K562 (cell line): ENCODE data around the gene PDE2A. TPM values are rescaled to one million over a fixed set of nuclear protein-coding genes. Genes with fewer than 3 reads are reported as not detected.
A peak's percentile ranks its signal among the peaks of the same experiment; 100 is the strongest.

Experiments
- BCOR ChIP-seq: fragments of 450-650 bp; IDR thresholded peaks from 2 replicates; pipeline ENCODE4 v1.6.1; 2016
- CREM ChIP-seq: IDR thresholded peaks from 2 replicates; pipeline ENCODE4 v1.6.1; 2014; ENCODE audit warnings: antibody characterized with exemption, low read depth
- DNMT1 ChIP-seq: fragments of 450-650 bp; IDR thresholded peaks from 2 replicates; pipeline ENCODE4 v1.6.1; 2016; ENCODE audit warnings: antibody characterized with exemption, mild to moderate bottlenecking
- DPF2 ChIP-seq: fragments of 450-650 bp; IDR thresholded peaks from 2 replicates; pipeline ENCODE4 v1.6.1; 2016
- ETV1 ChIP-seq: fragments of 450-650 bp; conservative IDR thresholded peaks from 2 replicates; pipeline ENCODE4 v1.6.1; 2016; ENCODE audit warnings: missing genetic modification characterization, control low read depth, low read depth, missing compliant biosample characterization
- GTF2B ChIP-seq: IDR thresholded peaks from 2 replicates; pipeline ENCODE4 v1.6.1; 2011; ENCODE audit not compliant: insufficient read length; ENCODE audit errors: extremely low read depth
- GTF2E2 ChIP-seq: fragments of 200-800 bp; sonication (Bioruptor generic); IDR thresholded peaks from 2 replicates; pipeline ENCODE4 v1.6.1; 2016; ENCODE audit warnings: missing genetic modification characterization, missing compliant biosample characterization
- HDAC1 ChIP-seq, 2 experiments: fragments of 450-650 bp; IDR thresholded peaks; 2 replicates each; pipeline ENCODE4 v1.6.1; 2016 to 2017; ENCODE audit warnings: inconsistent platforms in 1 of 2, mild to moderate bottlenecking in 1 of 2, moderate library complexity in 1 of 2
- HDGF ChIP-seq: fragments of 450-650 bp; IDR thresholded peaks from 2 replicates; pipeline ENCODE4 v1.6.1; 2016
- NCOA6 ChIP-seq: fragments of 450-650 bp; IDR thresholded peaks from 2 replicates; pipeline ENCODE4 v1.6.1; 2017; ENCODE audit warnings: mild to moderate bottlenecking
- NKRF ChIP-seq: fragments of 450-650 bp; IDR thresholded peaks from 2 replicates; pipeline ENCODE4 v1.6.1; 2016; ENCODE audit warnings: borderline replicate concordance
- PCBP1 ChIP-seq: fragments of 200-400 bp; formaldehyde crosslinking; IDR thresholded peaks from 2 replicates; pipeline ENCODE4 v1.6.1; 2018; ENCODE audit warnings: mild to moderate bottlenecking, low read depth, low read length; ENCODE audit not compliant: poor library complexity, severe bottlenecking
- POLR2AphosphoS5 ChIP-seq: IDR thresholded peaks from 2 replicates; pipeline ENCODE4 v1.6.1; 2011; ENCODE audit warnings: mild to moderate bottlenecking, low read depth, low read length, moderate library complexity; ENCODE audit not compliant: control insufficient read depth, insufficient read depth
- RNF2 ChIP-seq: sonication (generic); IDR thresholded peaks from 2 replicates; pipeline ENCODE4 v1.6.1; 2016
- SIN3B ChIP-seq: fragments of 450-650 bp; IDR thresholded peaks from 2 replicates; pipeline ENCODE4 v1.6.1; 2017; ENCODE audit warnings: low read depth, mild to moderate bottlenecking, moderate library complexity
- SNRNP70 ChIP-seq: fragments of 200-400 bp; formaldehyde crosslinking; optimal IDR thresholded peaks from 2 replicates; pipeline ENCODE3; 2017; ENCODE audit warnings: low read depth, low read length
- SUPT5H ChIP-seq: fragments of 450-650 bp; IDR thresholded peaks from 2 replicates; pipeline ENCODE4 v1.6.1; 2016
- TFE3 ChIP-seq: fragments of 450-650 bp; formaldehyde crosslinking; IDR thresholded peaks from 2 replicates; pipeline ENCODE4 v1.4.0; 2020; ENCODE audit warnings: mild to moderate bottlenecking, mixed read lengths
- THRA ChIP-seq: fragments of 450-650 bp; IDR thresholded peaks from 2 replicates; pipeline ENCODE4 v1.6.1; 2017; ENCODE audit warnings: mild to moderate bottlenecking, moderate library complexity
- ZBTB26 ChIP-seq: fragments of 450-650 bp; formaldehyde crosslinking; IDR thresholded peaks from 2 replicates; pipeline ENCODE4 v1.4.0; 2022; ENCODE audit warnings: missing genetic modification characterization
- ZNF551 ChIP-seq: fragments of 250-450 bp; sonication (Bioruptor Pico); IDR thresholded peaks from 2 replicates; pipeline ENCODE4 v1.5.0; 2021; ENCODE audit warnings: mild to moderate bottlenecking, moderate library complexity
- ZNF699 ChIP-seq: fragments of 250-450 bp; sonication (Bioruptor Pico); IDR thresholded peaks from 2 replicates; pipeline ENCODE4 v1.8.0; 2021; ENCODE audit warnings: mild to moderate bottlenecking, moderate library complexity; ENCODE audit not compliant: insufficient replicate concordance
- ZNF778 ChIP-seq: fragments of 450-650 bp; formaldehyde crosslinking; IDR thresholded peaks from 2 replicates; pipeline ENCODE4 v1.4.0; 2020; ENCODE audit warnings: mild to moderate bottlenecking, moderate library complexity
- polyA plus RNA-seq, 8 experiments: library from polyadenylated mRNA; depleted of rRNA in 4 of 8; stranded (reverse) in 5 of 8; unstranded in 3 of 8; fragments of >200 nt; fragmentation: Nextera tagmentation in 2 of 8; fragmentation: Illumina TruSeq in 1 of 8; extraction: Ambion mirVana in 2 of 8; extraction: Trizol in 1 of 8; gene quantifications; 2 replicates each; pipeline versions ENCODE4 v1.2.1 to v1.2.3, GENCODE V29; 2011 to 2014; ENCODE audit warnings: inconsistent platforms in 1 of 8, missing spikeins in 1 of 8
- total RNA-seq, 7 experiments: library from RNA; depleted of rRNA in 6 of 7; stranded (reverse); fragments of >200 nt in 6 of 7; fragmentation: Illumina TruSeq in 2 of 7; extraction: Trizol in 2 of 7; gene quantifications; 2 replicates each; pipeline versions ENCODE4 v1.2.1 to v1.2.3, GENCODE V29; 2011 to 2021; ENCODE audit warnings: low replicate concordance in 1 of 7

The PDE2A gene
- total and polyA plus RNA-seq, 9 of the 15 experiments (the other 6 are each of a cell fraction or from before 2014, with no cell fraction given) = 0.07 to 15.2 (median 1.6) TPM; not detected in 1

GRCh38 chr11:72722050-72722748, 48.0 kb upstream of the PDE2A start (continued):
- TF ChIP-seq ZNF551 (CRISPR knock-in tag) = no peak
- no peak for TF ChIP-seq PCBP1
- TF ChIP-seq ZNF699 (CRISPR knock-in tag) = no peak
- TF ChIP-seq CREM = peak; percentile 97
- TF ChIP-seq POLR2AphosphoS5 = peak; percentile 49; the same call in 1 of the 2 replicates
- TF ChIP-seq BCOR = 0 out of 2 replicates have a peak, but pooled peaks have one; percentile 22
- TF ChIP-seq GTF2E2 (tag) = no peak
- 0 out of 2 replicates have a peak, but pooled peaks have one; percentile 37 for TF ChIP-seq ZBTB26
- TF ChIP-seq HDGF = peak; percentile 87
- peak; percentile 70 for TF ChIP-seq SUPT5H
- TF ChIP-seq GTF2B = no peak
- TF ChIP-seq TFE3 (CRISPR knock-in tag) = no peak
- TF ChIP-seq THRA = no peak
- peak; percentile 53; the same call in 1 of the 2 replicates for TF ChIP-seq DPF2
- TF ChIP-seq SIN3B = no peak
- TF ChIP-seq ETV1 (tag) = peak; percentile 68
- no peak for TF ChIP-seq NCOA6
- TF ChIP-seq DNMT1 = no peak
- no peak for TF ChIP-seq ZNF778 (CRISPR knock-in tag)
- peak in 1 of 2 experiments; percentile 80; a peak in 1 of 4 replicates for TF ChIP-seq HDAC1 (IDR thresholded peaks at IDR 0.05)
- no peak for TF ChIP-seq SNRNP70
- TF ChIP-seq RNF2 = no peak
- peak; percentile 66; the same call in 1 of the 2 replicates for TF ChIP-seq NKRF
